ENCODE measurements around the gene FOXL3. TPM values are rescaled to one million over a fixed set of nuclear protein-coding genes. Genes with fewer than 3 reads are reported as not detected.

The FOXL3 gene
- total RNA-seq, 1 experiment from 2014 or later, result not detected

GRCh38 chr7:257647-257992 is 32.4 kb upstream of the FOXL3 start:
- no peaks in the 10 kb centered on the region for H3K79me2 ChIP-seq (ENCODE audit: low read depth)
- H3K4me2 ChIP-seq, result no peak overlapping the region
- H3K4me3 ChIP-seq, result no peak overlapping the region
- intact Hi-C loops (cut with micrococcal nuclease; ENCODE audit: unreplicated experiment), result no loop called here
- H3K27ac ChIP-seq, result no peak overlapping the region
- ChIA-PET CTCF (no interaction called here), POLR2A (ENCODE audit: unreplicated experiment) (no interaction called here)
- no TSS peak for BruUV-seq (replicated peaks)
- H4K20me1 ChIP-seq (ENCODE audit: insufficient read depth), result no peaks in the 10 kb centered on the region
- H3K27me3 ChIP-seq (ENCODE audit: insufficient read depth, low read depth), result no peaks in the 10 kb centered on the region
- DNase-seq, result no peak
- H3K36me3 ChIP-seq (ENCODE audit: low read depth), result no peaks in the 10 kb centered on the region
- H3K4me1 ChIP-seq (replicated peaks; ENCODE audit: insufficient read depth), result no peaks in the 10 kb centered on the region
- no peak for TF ChIP-seq EZH2 (IDR thresholded peaks at IDR 0.05; ENCODE audit: low read depth)
- no peak for TF ChIP-seq CTCF (conservative IDR thresholded peaks at IDR 0.05)
- H2AFZ ChIP-seq, result no peak overlapping the region
- H3K9me2 ChIP-seq (ENCODE audit: insufficient read depth), result no peaks in the 10 kb centered on the region
- H3K9me3 ChIP-seq (ENCODE audit: insufficient read depth, low read depth), result peaks cover 15% of the 10 kb centered on the region
- H3F3A ChIP-seq (ENCODE audit: insufficient read depth, low read depth), result peaks cover 15% of the 10 kb centered on the region

- POLR2A ChIA-PET (ENCODE audit: unreplicated experiment), result no interaction called here
- no peaks in the 10 kb centered on the region for H3K79me2 ChIP-seq (ENCODE audit: low read depth)
- H3K27me3 ChIP-seq (ENCODE audit: insufficient read depth, low read depth), result no peaks in the 10 kb centered on the region
- no peak overlapping the region for H3K4me3 ChIP-seq
- intact Hi-C loops (cut with micrococcal nuclease; ENCODE audit: unreplicated experiment), result no loop called here
- H3K4me2 ChIP-seq, result no peak overlapping the region
- no peak overlapping the region for H2AFZ ChIP-seq
- no peaks in the 10 kb centered on the region for H3K4me1 ChIP-seq (replicated peaks; ENCODE audit: insufficient read depth)
- H4K20me1 ChIP-seq (ENCODE audit: insufficient read depth), result no peaks in the 10 kb centered on the region
- H3K27ac ChIP-seq, result no peak overlapping the region
- DNase-seq, result no peak
- TF ChIP-seq CTCF (conservative IDR thresholded peaks at IDR 0.05) (no peak), EZH2 (IDR thresholded peaks at IDR 0.05; ENCODE audit: low read depth) (no peak)
- H3F3A ChIP-seq (ENCODE audit: insufficient read depth, low read depth), result peaks cover 15% of the 10 kb centered on the region
- BruUV-seq (replicated peaks), result no TSS peak
- peaks cover 15% of the 10 kb centered on the region for H3K9me3 ChIP-seq (ENCODE audit: insufficient read depth, low read depth)
- CTCF ChIA-PET, result no interaction called here
- H3K36me3 ChIP-seq (ENCODE audit: low read depth), result no peaks in the 10 kb centered on the region
- H3K9me2 ChIP-seq (ENCODE audit: insufficient read depth), result no peaks in the 10 kb centered on the region
Observed at GRCh38 chr7:258476-259190, 31.3 kb upstream of the FOXL3 start.

- Histone ChIP-seq H3K79me2 (ENCODE audit: low read depth) (no peaks in the 10 kb centered on the region), H3K36me3 (ENCODE audit: low read depth) (no peaks in the 10 kb centered on the region), H2AFZ (no peak overlapping the region), H3K4me1 (replicated peaks; ENCODE audit: insufficient read depth) (no peaks in the 10 kb centered on the region), H3K27ac (no peak overlapping the region), H3K4me3 (no peak overlapping the region), H4K20me1 (ENCODE audit: insufficient read depth) (no peaks in the 10 kb centered on the region), H3K9me3 (ENCODE audit: insufficient read depth, low read depth) (peaks cover 15% of the 10 kb centered on the region), H3F3A (ENCODE audit: insufficient read depth, low read depth) (peaks cover 16% of the 10 kb centered on the region), H3K4me2 (no peak overlapping the region), H3K27me3 (ENCODE audit: insufficient read depth, low read depth) (no peaks in the 10 kb centered on the region), H3K9me2 (ENCODE audit: insufficient read depth) (no peaks in the 10 kb centered on the region)
- no peak for DNase-seq
- TF ChIP-seq CTCF (conservative IDR thresholded peaks at IDR 0.05) (no peak), EZH2 (IDR thresholded peaks at IDR 0.05; ENCODE audit: low read depth) (no peak)
- CTCF ChIA-PET, result no interaction called here
- intact Hi-C loops (cut with micrococcal nuclease; ENCODE audit: unreplicated experiment), result no loop called here
- BruUV-seq (replicated peaks), result no TSS peak
- POLR2A ChIA-PET (ENCODE audit: unreplicated experiment), result no interaction called here
Observed at GRCh38 chr7:259191-259505, 30.8 kb upstream of the FOXL3 start.

Measured in PC-9 (cell line).